HepG2 (cell line): ENCODE data around the gene RABGGTA. TPM values are rescaled to one million over a fixed set of nuclear protein-coding genes. Genes with fewer than 3 reads are reported as not detected.

Experiments
- EZH2 ChIP-seq: conservative IDR thresholded peaks from 2 replicates; pipeline ENCODE4 v1.6.1; 2012; ENCODE audit warnings: mild to moderate bottlenecking, low read depth, low read length, moderate library complexity
- HDAC1 ChIP-seq: sonication (generic); formaldehyde crosslinking; IDR thresholded peaks from 2 replicates; pipeline ENCODE4 v1.5.1; 2020; ENCODE audit warnings: mild to moderate bottlenecking, missing genetic modification reagents
- MAFG ChIP-seq: sonication (generic); formaldehyde crosslinking; IDR thresholded peaks from 2 replicates; pipeline ENCODE4 v1.5.1; 2020; ENCODE audit warnings: mild to moderate bottlenecking, missing genetic modification reagents
- MBNL3 ChIP-seq: fragments of 250-450 bp; sonication (Bioruptor Pico); conservative IDR thresholded peaks from 2 replicates; pipeline ENCODE4 v1.8.0; 2022; ENCODE audit warnings: mild to moderate bottlenecking, inconsistent platforms
- THYN1 ChIP-seq: sonication (generic); formaldehyde crosslinking; IDR thresholded peaks from 2 replicates; pipeline ENCODE4 v1.8.1; 2023; ENCODE audit warnings: low read depth, mild to moderate bottlenecking, moderate library complexity, missing genetic modification reagents, borderline replicate concordance
- TOE1 ChIP-seq: sonication (generic); formaldehyde crosslinking; IDR thresholded peaks from 2 replicates; pipeline ENCODE4 v1.4.0; 2020; ENCODE audit warnings: mild to moderate bottlenecking, missing genetic modification reagents
- ZFY ChIP-seq: sonication (generic); formaldehyde crosslinking; IDR thresholded peaks from 2 replicates; pipeline ENCODE4 v1.4.0; 2020; ENCODE audit warnings: missing genetic modification reagents
- ZMAT3 ChIP-seq: sonication (generic); formaldehyde crosslinking; conservative IDR thresholded peaks from 2 replicates; pipeline ENCODE4 v1.7.0; 2021; ENCODE audit warnings: missing genetic modification reagents
- ZNF225 ChIP-seq: sonication (generic); formaldehyde crosslinking; IDR thresholded peaks from 2 replicates; pipeline ENCODE4 v1.4.0; 2020; ENCODE audit warnings: mild to moderate bottlenecking, missing genetic modification reagents
- ZNF619 ChIP-seq: sonication (generic); formaldehyde crosslinking; IDR thresholded peaks from 2 replicates; pipeline ENCODE4 v1.4.0; 2020; ENCODE audit warnings: mild to moderate bottlenecking, missing genetic modification reagents
- ZNF672 ChIP-seq: sonication (generic); formaldehyde crosslinking; IDR thresholded peaks from 2 replicates; pipeline ENCODE4 v1.8.1; 2022; ENCODE audit warnings: missing genetic modification reagents
- polyA plus RNA-seq, 8 experiments: library from polyadenylated mRNA; depleted of rRNA in 3 of 8; stranded (reverse) in 7 of 8; unstranded in 1 of 8; fragments of >200 nt; fragmentation: Illumina TruSeq in 4 of 8; extraction: Trizol in 4 of 8; gene quantifications; 2 replicates each; pipeline versions ENCODE4 v1.2.1 to v1.2.3, GENCODE V29; 2011 to 2016; ENCODE audit warnings: low read depth in 4 of 8, missing spikeins in 1 of 8, mixed read lengths in 1 of 8; ENCODE audit not compliant: insufficient read depth in 1 of 8
- total RNA-seq, 5 experiments: library from RNA; depleted of rRNA; stranded (reverse); fragments of >200 nt; fragmentation: Illumina TruSeq; extraction: Trizol; gene quantifications; 2 replicates each; pipeline ENCODE4 v1.2.3, GENCODE V29; 2016; ENCODE audit warnings: low read depth in 1 of 5
- TF ChIP-seq, protein P1 (sequence below): sonication (generic); formaldehyde crosslinking; IDR thresholded peaks from 2 replicates; pipeline ENCODE4 v1.8.0; 2022; ENCODE audit warnings: mild to moderate bottlenecking, missing genetic modification reagents, moderate library complexity
- TF ChIP-seq, protein P2 (sequence below): sonication (generic); formaldehyde crosslinking; IDR thresholded peaks from 2 replicates; pipeline ENCODE4 v1.8.0; 2022; ENCODE audit warnings: missing genetic modification reagents, mild to moderate bottlenecking, moderate library complexity, borderline replicate concordance
- TF ChIP-seq, protein P3 (sequence below): sonication (generic); formaldehyde crosslinking; IDR thresholded peaks from 2 replicates; pipeline ENCODE4 v1.5.1; 2020; ENCODE audit warnings: mild to moderate bottlenecking, missing genetic modification reagents
- TF ChIP-seq, protein P4 (sequence below): sonication (generic); formaldehyde crosslinking; conservative IDR thresholded peaks from 2 replicates; pipeline ENCODE4 v1.5.0; 2020; ENCODE audit warnings: missing genetic modification reagents
- TF ChIP-seq, protein P5 (sequence below): sonication (generic); formaldehyde crosslinking; IDR thresholded peaks from 2 replicates; pipeline ENCODE4 v1.4.0; 2020; ENCODE audit warnings: mild to moderate bottlenecking, low read depth, missing genetic modification reagents
- TF ChIP-seq, protein P6 (sequence below): sonication (generic); formaldehyde crosslinking; IDR thresholded peaks from 2 replicates; pipeline ENCODE4 v1.4.0; 2020; ENCODE audit warnings: missing genetic modification reagents

RABGGTA gene
- total and polyA plus RNA-seq, 2 of the 13 experiments (the other 11 are each of a cell fraction or from before 2014, with no cell fraction given): 57.9 to 90.8 TPM

DNA sequence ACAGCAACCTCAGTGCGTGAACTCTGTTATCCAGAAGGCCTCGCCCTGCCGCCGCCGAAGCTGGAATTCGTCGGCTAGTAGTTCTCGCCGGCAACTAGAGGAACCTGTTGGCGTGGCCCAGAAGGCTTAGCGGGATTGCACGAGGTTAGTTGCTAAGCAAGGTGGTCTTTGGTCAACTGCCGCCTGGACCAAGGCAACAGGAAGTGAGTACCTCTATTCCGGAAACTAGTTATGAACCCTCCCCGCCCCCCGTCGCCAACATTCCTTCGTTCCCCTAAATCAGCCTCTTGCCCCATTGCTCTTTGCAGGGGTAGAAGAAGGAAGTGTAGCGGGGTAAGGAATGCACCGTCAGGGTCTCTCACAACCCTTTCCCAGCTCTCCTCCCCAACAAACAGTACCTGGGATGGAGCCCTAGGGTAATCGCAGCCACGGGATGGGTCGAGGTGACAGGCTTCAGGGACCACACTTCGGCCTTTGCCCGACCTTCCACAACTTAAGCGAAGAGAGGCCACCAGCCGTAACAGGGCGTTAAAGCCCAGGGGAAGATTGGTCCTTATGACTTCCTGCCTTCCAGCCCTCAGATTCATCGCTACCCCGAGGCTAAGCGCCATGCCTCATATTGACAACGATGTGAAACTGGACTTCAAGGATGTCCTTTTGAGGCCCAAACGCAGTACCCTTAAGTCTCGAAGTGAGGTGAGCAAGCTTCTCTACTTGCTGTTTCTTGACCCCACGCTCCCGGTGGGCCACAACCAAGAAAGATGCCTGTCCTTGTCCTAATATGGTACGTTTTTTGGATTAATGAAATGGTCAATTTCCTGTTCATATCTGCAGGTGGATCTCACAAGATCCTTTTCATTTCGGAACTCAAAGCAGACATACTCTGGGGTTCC lies 38.5 kb downstream of the RABGGTA start, which contains the start of gene GMPR2 (continued):
- TF ChIP-seq ZMAT3: peak; percentile 90
- TF ChIP-seq, protein P1, sequence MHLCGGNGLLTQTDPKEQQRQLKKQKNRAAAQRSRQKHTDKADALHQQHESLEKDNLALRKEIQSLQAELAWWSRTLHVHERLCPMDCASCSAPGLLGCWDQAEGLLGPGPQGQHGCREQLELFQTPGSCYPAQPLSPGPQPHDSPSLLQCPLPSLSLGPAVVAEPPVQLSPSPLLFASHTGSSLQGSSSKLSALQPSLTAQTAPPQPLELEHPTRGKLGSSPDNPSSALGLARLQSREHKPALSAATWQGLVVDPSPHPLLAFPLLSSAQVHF (CRISPR knock-in tag): 0 out of 2 replicates have a peak, but pooled peaks have one; percentile 18
- TF ChIP-seq, protein P2, sequence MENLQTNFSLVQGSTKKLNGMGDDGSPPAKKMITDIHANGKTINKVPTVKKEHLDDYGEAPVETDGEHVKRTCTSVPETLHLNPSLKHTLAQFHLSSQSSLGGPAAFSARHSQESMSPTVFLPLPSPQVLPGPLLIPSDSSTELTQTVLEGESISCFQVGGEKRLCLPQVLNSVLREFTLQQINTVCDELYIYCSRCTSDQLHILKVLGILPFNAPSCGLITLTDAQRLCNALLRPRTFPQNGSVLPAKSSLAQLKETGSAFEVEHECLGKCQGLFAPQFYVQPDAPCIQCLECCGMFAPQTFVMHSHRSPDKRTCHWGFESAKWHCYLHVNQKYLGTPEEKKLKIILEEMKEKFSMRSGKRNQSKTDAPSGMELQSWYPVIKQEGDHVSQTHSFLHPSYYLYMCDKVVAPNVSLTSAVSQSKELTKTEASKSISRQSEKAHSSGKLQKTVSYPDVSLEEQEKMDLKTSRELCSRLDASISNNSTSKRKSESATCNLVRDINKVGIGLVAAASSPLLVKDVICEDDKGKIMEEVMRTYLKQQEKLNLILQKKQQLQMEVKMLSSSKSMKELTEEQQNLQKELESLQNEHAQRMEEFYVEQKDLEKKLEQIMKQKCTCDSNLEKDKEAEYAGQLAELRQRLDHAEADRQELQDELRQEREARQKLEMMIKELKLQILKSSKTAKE: 0 out of 2 replicates have a peak, but pooled peaks have one; percentile 29
- no peak for TF ChIP-seq ZNF672 (CRISPR knock-in tag)
- TF ChIP-seq ZNF225 (CRISPR knock-in tag): peak; percentile 66
- TF ChIP-seq TOE1 (CRISPR knock-in tag): no peak
- no peak for TF ChIP-seq MAFG (CRISPR knock-in tag)
- peak; percentile 98 for TF ChIP-seq ZFY
- TF ChIP-seq HDAC1 (CRISPR knock-in tag): peak; percentile 88
- no peak for TF ChIP-seq EZH2
- TF ChIP-seq, protein P3, sequence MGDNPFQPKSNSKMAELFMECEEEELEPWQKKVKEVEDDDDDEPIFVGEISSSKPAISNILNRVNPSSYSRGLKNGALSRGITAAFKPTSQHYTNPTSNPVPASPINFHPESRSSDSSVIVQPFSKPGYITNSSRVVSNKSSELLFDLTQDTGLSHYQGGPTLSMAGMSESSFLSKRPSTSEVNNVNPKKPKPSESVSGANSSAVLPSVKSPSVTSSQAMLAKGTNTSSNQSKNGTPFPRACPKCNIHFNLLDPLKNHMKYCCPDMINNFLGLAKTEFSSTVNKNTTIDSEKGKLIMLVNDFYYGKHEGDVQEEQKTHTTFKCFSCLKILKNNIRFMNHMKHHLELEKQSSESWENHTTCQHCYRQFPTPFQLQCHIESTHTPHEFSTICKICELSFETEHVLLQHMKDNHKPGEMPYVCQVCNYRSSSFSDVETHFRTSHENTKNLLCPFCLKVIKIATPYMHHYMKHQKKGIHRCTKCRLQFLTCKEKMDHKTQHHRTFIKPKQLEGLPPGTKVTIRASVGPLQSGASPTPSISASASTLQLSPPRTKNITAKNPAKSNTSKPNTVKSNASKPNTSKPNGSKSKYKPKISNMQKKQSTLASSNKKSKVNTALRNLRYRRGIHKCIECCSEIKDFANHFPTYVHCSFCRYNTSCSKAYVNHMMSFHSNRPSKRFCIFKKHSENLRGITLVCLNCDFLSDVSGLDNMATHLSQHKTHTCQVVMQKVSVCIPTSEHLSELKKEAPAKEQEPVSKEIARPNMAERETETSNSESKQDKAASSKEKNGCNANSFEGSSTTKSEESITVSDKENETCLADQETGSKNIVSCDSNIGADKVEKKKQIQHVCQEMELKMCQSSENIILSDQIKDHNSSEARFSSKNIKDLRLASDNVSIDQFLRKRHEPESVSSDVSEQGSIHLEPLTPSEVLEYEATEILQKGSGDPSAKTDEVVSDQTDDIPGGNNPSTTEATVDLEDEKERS: no peak
- TF ChIP-seq THYN1 (CRISPR knock-in tag): 0 out of 2 replicates have a peak, but pooled peaks have one; percentile 51
- TF ChIP-seq MBNL3 (CRISPR knock-in tag): 0 out of 2 replicates have a peak, but pooled peaks have one; percentile 9
- TF ChIP-seq, protein P4, sequence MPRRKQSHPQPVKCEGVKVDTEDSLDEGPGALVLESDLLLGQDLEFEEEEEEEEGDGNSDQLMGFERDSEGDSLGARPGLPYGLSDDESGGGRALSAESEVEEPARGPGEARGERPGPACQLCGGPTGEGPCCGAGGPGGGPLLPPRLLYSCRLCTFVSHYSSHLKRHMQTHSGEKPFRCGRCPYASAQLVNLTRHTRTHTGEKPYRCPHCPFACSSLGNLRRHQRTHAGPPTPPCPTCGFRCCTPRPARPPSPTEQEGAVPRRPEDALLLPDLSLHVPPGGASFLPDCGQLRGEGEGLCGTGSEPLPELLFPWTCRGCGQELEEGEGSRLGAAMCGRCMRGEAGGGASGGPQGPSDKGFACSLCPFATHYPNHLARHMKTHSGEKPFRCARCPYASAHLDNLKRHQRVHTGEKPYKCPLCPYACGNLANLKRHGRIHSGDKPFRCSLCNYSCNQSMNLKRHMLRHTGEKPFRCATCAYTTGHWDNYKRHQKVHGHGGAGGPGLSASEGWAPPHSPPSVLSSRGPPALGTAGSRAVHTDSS (CRISPR knock-in tag): no peak; the same call in 1 of the 2 replicates
- TF ChIP-seq, protein P5, sequence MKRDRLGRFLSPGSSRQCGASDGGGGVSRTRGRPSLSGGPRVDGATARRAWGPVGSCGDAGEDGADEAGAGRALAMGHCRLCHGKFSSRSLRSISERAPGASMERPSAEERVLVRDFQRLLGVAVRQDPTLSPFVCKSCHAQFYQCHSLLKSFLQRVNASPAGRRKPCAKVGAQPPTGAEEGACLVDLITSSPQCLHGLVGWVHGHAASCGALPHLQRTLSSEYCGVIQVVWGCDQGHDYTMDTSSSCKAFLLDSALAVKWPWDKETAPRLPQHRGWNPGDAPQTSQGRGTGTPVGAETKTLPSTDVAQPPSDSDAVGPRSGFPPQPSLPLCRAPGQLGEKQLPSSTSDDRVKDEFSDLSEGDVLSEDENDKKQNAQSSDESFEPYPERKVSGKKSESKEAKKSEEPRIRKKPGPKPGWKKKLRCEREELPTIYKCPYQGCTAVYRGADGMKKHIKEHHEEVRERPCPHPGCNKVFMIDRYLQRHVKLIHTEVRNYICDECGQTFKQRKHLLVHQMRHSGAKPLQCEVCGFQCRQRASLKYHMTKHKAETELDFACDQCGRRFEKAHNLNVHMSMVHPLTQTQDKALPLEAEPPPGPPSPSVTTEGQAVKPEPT (CRISPR knock-in tag): peak; percentile 50; the same call in 1 of the 2 replicates
- no peak for TF ChIP-seq ZNF619 (CRISPR knock-in tag)
- TF ChIP-seq, protein P6, sequence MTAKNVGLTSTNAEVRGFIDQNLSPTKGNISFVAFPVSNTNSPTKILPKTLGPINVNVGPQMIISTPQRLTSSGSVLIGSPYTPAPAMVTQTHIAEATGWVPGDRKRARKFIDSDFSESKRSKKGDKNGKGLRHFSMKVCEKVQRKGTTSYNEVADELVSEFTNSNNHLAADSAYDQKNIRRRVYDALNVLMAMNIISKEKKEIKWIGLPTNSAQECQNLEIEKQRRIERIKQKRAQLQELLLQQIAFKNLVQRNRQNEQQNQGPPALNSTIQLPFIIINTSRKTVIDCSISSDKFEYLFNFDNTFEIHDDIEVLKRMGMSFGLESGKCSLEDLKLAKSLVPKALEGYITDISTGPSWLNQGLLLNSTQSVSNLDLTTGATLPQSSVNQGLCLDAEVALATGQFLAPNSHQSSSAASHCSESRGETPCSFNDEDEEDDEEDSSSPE (CRISPR knock-in tag): peak; percentile 84
